H9 (cell line): ENCODE results near the gene KIAA1210. TPM values are rescaled to one million over a fixed set of nuclear protein-coding genes. Genes with fewer than 3 reads are reported as not detected.

ENCODE experiments used
- DNase-seq: peaks from one replicate; pipeline ENCODE4 v3.0.0-alpha.2; 2017
- H2AFZ ChIP-seq: one replicate; pipeline ENCODE4 v1.6.1; 2013; ENCODE audit warnings: mild to moderate bottlenecking, low read length, control low read depth, moderate library complexity
- H2AK5ac ChIP-seq: 2 replicates; pipeline ENCODE4 v1.6.1; 2013; ENCODE audit warnings: low read length, control low read depth, mixed read lengths; ENCODE audit not compliant: insufficient read length
- H2BK120ac ChIP-seq: one replicate; pipeline ENCODE4 v1.6.1; 2013; ENCODE audit warnings: low read depth, mild to moderate bottlenecking, low read length, control low read depth, inconsistent platforms; ENCODE audit not compliant: poor library complexity, severe bottlenecking
- H2BK12ac ChIP-seq: 2 replicates; pipeline ENCODE4 v1.6.1; 2013; ENCODE audit warnings: low read length, control low read depth, mixed read lengths, low read depth; ENCODE audit not compliant: insufficient read length
- H2BK15ac ChIP-seq: 2 replicates; pipeline ENCODE4 v1.6.1; 2013; ENCODE audit warnings: low read depth, low read length, control low read depth
- H2BK20ac ChIP-seq: one replicate; pipeline ENCODE4 v1.6.1; 2013; ENCODE audit warnings: low read depth, mild to moderate bottlenecking, low read length, control low read depth, inconsistent platforms; ENCODE audit not compliant: poor library complexity, severe bottlenecking
- H2BK5ac ChIP-seq: 2 replicates; pipeline ENCODE4 v1.6.1; 2013; ENCODE audit warnings: low read length, control low read depth, mixed read lengths; ENCODE audit not compliant: insufficient read length
- H3K14ac ChIP-seq: 2 replicates; pipeline ENCODE4 v1.6.1; 2013; ENCODE audit warnings: low read length, control low read depth; ENCODE audit not compliant: insufficient read depth
- H3K18ac ChIP-seq: 2 replicates; pipeline ENCODE4 v1.6.1; 2013; ENCODE audit warnings: low read depth, mild to moderate bottlenecking, mixed read lengths, low read length, control low read depth; ENCODE audit not compliant: insufficient read length
- H3K23ac ChIP-seq: 2 replicates; pipeline ENCODE4 v1.6.1; 2013; ENCODE audit warnings: low read length, control low read depth, mixed read lengths, low read depth; ENCODE audit not compliant: insufficient read length
- H3K23me2 ChIP-seq: 2 replicates; pipeline ENCODE4 v1.6.1; 2013; ENCODE audit warnings: low read depth, mild to moderate bottlenecking, mixed read lengths, low read length, control low read depth; ENCODE audit not compliant: insufficient read length, poor library complexity, severe bottlenecking
- H3K27ac ChIP-seq: 2 replicates; pipeline ENCODE4 v1.5.1; 2013; ENCODE audit warnings: low read length, control low read depth, mixed read lengths, low read depth; ENCODE audit not compliant: insufficient read length
- H3K27me3 ChIP-seq: 2 replicates; pipeline ENCODE4 v1.6.1; 2013; ENCODE audit warnings: low read length, control low read depth, inconsistent platforms; ENCODE audit not compliant: insufficient read depth
- H3K4ac ChIP-seq: 2 replicates; pipeline ENCODE4 v1.6.1; 2013; ENCODE audit warnings: low read depth, mild to moderate bottlenecking, control low read depth, inconsistent platforms, low read length, moderate library complexity
- H3K4me1 ChIP-seq: 2 replicates; pipeline ENCODE4 v1.6.1; 2013; ENCODE audit warnings: low read length, control low read depth, inconsistent platforms; ENCODE audit not compliant: insufficient read depth
- H3K4me2 ChIP-seq: 2 replicates; pipeline ENCODE4 v1.6.1; 2013; ENCODE audit warnings: low read length, control low read depth, mixed read lengths; ENCODE audit not compliant: insufficient read length, insufficient read depth
- H3K56ac ChIP-seq: 2 replicates; pipeline ENCODE4 v1.6.1; 2013; ENCODE audit warnings: low read depth, mild to moderate bottlenecking, mixed read lengths, low read length, control low read depth; ENCODE audit not compliant: insufficient read length
- H3K79me1 ChIP-seq: 2 replicates; pipeline ENCODE4 v1.6.1; 2013; ENCODE audit warnings: low read depth, mild to moderate bottlenecking, moderate library complexity, low read length, control low read depth, inconsistent platforms; ENCODE audit not compliant: insufficient read depth, poor library complexity, severe bottlenecking
- H3K79me2 ChIP-seq: 2 replicates; pipeline ENCODE4 v1.6.1; 2013; ENCODE audit warnings: low read length, control low read depth, inconsistent platforms; ENCODE audit not compliant: insufficient read depth
- H3K9ac ChIP-seq: 2 replicates; pipeline ENCODE4 v1.6.1; 2013; ENCODE audit warnings: low read length, control low read depth, mixed read lengths; ENCODE audit not compliant: insufficient read length; ENCODE audit errors: extremely low read depth
- H3K9me3 ChIP-seq: one replicate; pipeline ENCODE4 v1.6.1; 2013; ENCODE audit warnings: low read depth, low read length, inconsistent platforms; ENCODE audit not compliant: control insufficient read depth
- H3T11ph ChIP-seq: one replicate; pipeline ENCODE4 v1.6.1; 2013; ENCODE audit warnings: mild to moderate bottlenecking, low read length, control low read depth, inconsistent platforms
- H4K20me1 ChIP-seq: one replicate; pipeline ENCODE4 v1.6.1; 2013; ENCODE audit not compliant: control insufficient read depth, insufficient read length, insufficient read depth
- H4K5ac ChIP-seq: 2 replicates; pipeline ENCODE4 v1.6.1; 2013; ENCODE audit warnings: low read depth, mild to moderate bottlenecking, mixed read lengths, low read length, control low read depth; ENCODE audit not compliant: insufficient read length
- H4K8ac ChIP-seq: replicated peaks from 2 replicates; pipeline ENCODE4 v1.6.1; 2013; ENCODE audit warnings: low read length, control low read depth, mixed read lengths, low read depth; ENCODE audit not compliant: insufficient read length
- H4K91ac ChIP-seq: 2 replicates; pipeline ENCODE4 v1.6.1; 2013; ENCODE audit warnings: low read depth, mild to moderate bottlenecking, moderate library complexity, mixed read lengths, low read length, control low read depth; ENCODE audit not compliant: insufficient read length
- H3K27ac Mint-ChIP-seq, 3 experiments: 2 replicates in 2 of 3; 3 replicates in 1 of 3; pipeline ENCODE4 v1.8.0; 2020 to 2021; ENCODE audit warnings: mixed read lengths in 3 of 3, mild to moderate bottlenecking in 1 of 3, moderate library complexity in 1 of 3
- H3K27me3 Mint-ChIP-seq: 2 replicates; pipeline ENCODE4 v1.8.0; 2021; ENCODE audit warnings: low read depth, mild to moderate bottlenecking, moderate library complexity, mixed read lengths
- H3K36me3 Mint-ChIP-seq, 3 experiments: 2 replicates in 2 of 3; 3 replicates in 1 of 3; pipeline ENCODE4 v1.8.0; 2020 to 2021; ENCODE audit warnings: low read depth in 3 of 3, mixed read lengths in 3 of 3; ENCODE audit not compliant: insufficient read depth in 1 of 3
- H3K4me1 Mint-ChIP-seq, 2 experiments: 2 replicates each; pipeline ENCODE4 v1.8.0; 2020; ENCODE audit warnings: mixed read lengths in 2 of 2
- H3K4me3 Mint-ChIP-seq, 2 experiments: 2 replicates in 1 of 2; 3 replicates in 1 of 2; pipeline ENCODE4 v1.8.0; 2020 to 2021; ENCODE audit warnings: mild to moderate bottlenecking in 2 of 2, mixed read lengths in 2 of 2, moderate library complexity in 1 of 2
- H3K9me3 Mint-ChIP-seq, 2 experiments: 2 replicates in 1 of 2; 3 replicates in 1 of 2; pipeline ENCODE4 v1.8.0; 2020; ENCODE audit warnings: mild to moderate bottlenecking in 2 of 2, mixed read lengths in 2 of 2, moderate library complexity in 1 of 2
- WGBS: extraction: QIAGEN DNeasy Blood & Tissue Kit; methylation state at CpG from one replicate; pipeline ENCODE4 v1.1.7; 2013; ENCODE audit warnings: missing lambda C conversion rate, low lambda C conversion rate, mixed read lengths; ENCODE audit not compliant: insufficient read length; ENCODE audit errors: extremely low coverage; 5-methylcytosine and 5-hydroxymethylcytosine counted together
- total RNA-seq: library from RNA; stranded (reverse); gene quantifications from 2 replicates; pipeline ENCODE4 v1.2.1, GENCODE V29; 2021
- TF ChIP-seq, protein P1 (sequence below): fragments of 200-600 bp; sonication (generic); conservative IDR thresholded peaks from 3 replicates; pipeline ENCODE4 v1.8.0; 2021; ENCODE audit warnings: antibody characterized with exemption, mild to moderate bottlenecking

KIAA1210 gene
- total RNA-seq, 1 experiment from 2014 or later, result not detected

DNA sequence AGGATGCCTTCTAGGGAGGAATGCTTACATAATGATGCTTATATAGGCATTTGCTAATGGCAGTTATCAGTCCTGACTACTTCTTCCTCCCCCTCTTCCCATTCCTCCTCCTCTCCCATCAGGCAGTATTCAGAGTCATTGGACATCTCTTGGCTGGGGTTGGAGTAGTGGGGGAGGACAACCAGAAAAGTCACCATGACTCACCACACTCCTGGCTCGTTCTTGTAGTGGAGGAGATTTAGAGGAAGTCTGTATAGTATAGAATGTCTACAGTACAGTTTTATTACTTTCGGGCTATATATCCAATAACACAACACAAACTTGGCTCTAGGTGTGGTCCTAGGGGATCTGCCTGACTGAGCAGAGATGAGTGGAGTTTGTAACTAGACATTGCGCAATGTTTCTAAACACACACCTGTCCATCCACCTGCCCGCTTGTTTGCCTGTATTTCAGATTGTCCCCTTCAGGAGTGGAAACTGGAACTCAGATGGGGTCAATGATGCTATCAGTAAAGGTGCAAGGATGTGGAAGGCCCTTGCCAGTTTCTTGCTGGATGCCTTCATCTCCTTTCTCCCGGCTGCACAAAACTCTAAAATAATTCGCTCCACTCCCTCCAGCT lies 27.9 kb upstream of the KIAA1210 start:
- Mint-ChIP-seq H3K27ac (no peak overlapping the region), H3K36me3 (no peaks in the 10 kb centered on the region; a peak in 1 of 7 replicates), H3K27me3 (peaks cover 1% of the 10 kb centered on the region; the same call in 1 of the 2 replicates), H3K4me1 (peaks cover 0 to 9% of the 10 kb centered on the region in 2 experiments; a peak in 2 of 4 replicates), H3K9me3 (peaks cover 65 to 74% of the 10 kb centered on the region in 2 experiments), H3K4me3 (no peak overlapping the region)
- no peak for DNase-seq
- Histone ChIP-seq H4K91ac (no peak overlapping the region), H3K4me1 (no peaks in the 10 kb centered on the region), H3K27ac (no peak overlapping the region), H2BK20ac (no peak overlapping the region), H2BK5ac (no peak overlapping the region), H3K9me3 (peaks cover 31% of the 10 kb centered on the region), H4K5ac (no peak overlapping the region), H4K20me1 (no peaks in the 10 kb centered on the region), H2BK15ac (no peak overlapping the region), H3K56ac (no peak overlapping the region), H3K4me2 (no peak overlapping the region), H3K14ac (no peak overlapping the region), H3K79me1 (no peaks in the 10 kb centered on the region), H2AK5ac (no peak overlapping the region), H3K79me2 (no peaks in the 10 kb centered on the region), H3K4ac (no peak overlapping the region), H3K23me2 (no peaks in the 10 kb centered on the region), H2BK120ac (no peak overlapping the region), H3T11ph (no peak overlapping the region), H3K9ac (no peak overlapping the region), H4K8ac (no peak overlapping the region), H3K23ac (no peak overlapping the region), H2AFZ (no peak overlapping the region), H3K27me3 (no peaks in the 10 kb centered on the region), H2BK12ac (no peak overlapping the region), H3K18ac (no peak overlapping the region)
- TF ChIP-seq, protein P1, sequence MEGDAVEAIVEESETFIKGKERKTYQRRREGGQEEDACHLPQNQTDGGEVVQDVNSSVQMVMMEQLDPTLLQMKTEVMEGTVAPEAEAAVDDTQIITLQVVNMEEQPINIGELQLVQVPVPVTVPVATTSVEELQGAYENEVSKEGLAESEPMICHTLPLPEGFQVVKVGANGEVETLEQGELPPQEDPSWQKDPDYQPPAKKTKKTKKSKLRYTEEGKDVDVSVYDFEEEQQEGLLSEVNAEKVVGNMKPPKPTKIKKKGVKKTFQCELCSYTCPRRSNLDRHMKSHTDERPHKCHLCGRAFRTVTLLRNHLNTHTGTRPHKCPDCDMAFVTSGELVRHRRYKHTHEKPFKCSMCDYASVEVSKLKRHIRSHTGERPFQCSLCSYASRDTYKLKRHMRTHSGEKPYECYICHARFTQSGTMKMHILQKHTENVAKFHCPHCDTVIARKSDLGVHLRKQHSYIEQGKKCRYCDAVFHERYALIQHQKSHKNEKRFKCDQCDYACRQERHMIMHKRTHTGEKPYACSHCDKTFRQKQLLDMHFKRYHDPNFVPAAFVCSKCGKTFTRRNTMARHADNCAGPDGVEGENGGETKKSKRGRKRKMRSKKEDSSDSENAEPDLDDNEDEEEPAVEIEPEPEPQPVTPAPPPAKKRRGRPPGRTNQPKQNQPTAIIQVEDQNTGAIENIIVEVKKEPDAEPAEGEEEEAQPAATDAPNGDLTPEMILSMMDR, result no peak
- no CpG with 5 or more reads among the region's 6 CpGs for WGBS
